SK-N-SH (cell line): Measurements from ENCODE around the gene PRCC. TPM values are rescaled to one million over a fixed set of nuclear protein-coding genes. Genes with fewer than 3 reads are reported as not detected.

ENCODE experiments used
- FOSL2 ChIP-seq: IDR thresholded peaks from 2 replicates; pipeline ENCODE4 v1.4.0; 2012; ENCODE audit warnings: low read depth, mild to moderate bottlenecking, moderate library complexity, borderline replicate concordance
- FOXJ3 ChIP-seq: sonication (generic); formaldehyde crosslinking; IDR thresholded peaks from 2 replicates; pipeline ENCODE4 v1.5.1; 2020; ENCODE audit warnings: mild to moderate bottlenecking, missing genetic modification reagents
- FOXM1 ChIP-seq: IDR thresholded peaks from 2 replicates; pipeline ENCODE4 v1.4.0; 2012; ENCODE audit warnings: low read depth, mild to moderate bottlenecking
- NFIC ChIP-seq: IDR thresholded peaks from 2 replicates; pipeline ENCODE4 v1.4.0; 2012; ENCODE audit warnings: borderline replicate concordance
- RXRA ChIP-seq: IDR thresholded peaks from 2 replicates; pipeline ENCODE4 v1.4.0; 2012; ENCODE audit warnings: low read depth, mild to moderate bottlenecking, borderline replicate concordance
- YY1 ChIP-seq: IDR thresholded peaks from 2 replicates; pipeline ENCODE4 v1.4.0; 2012; ENCODE audit warnings: low read depth, mild to moderate bottlenecking
- polyA plus RNA-seq, 3 experiments: library from polyadenylated mRNA; depleted of rRNA; stranded (reverse); fragments of >200 nt; gene quantifications; 2 replicates each; pipeline ENCODE4 v1.2.3, GENCODE V29; 2012
- TF ChIP-seq, protein P1 (sequence below): IDR thresholded peaks from 2 replicates; pipeline ENCODE4 v1.4.0; 2012; ENCODE audit warnings: low read depth, borderline replicate concordance
- TF ChIP-seq, protein P2 (sequence below): IDR thresholded peaks from 2 replicates; pipeline ENCODE4; 2012
- TF ChIP-seq, protein P3 (sequence below): fragments of 200-600 bp; sonication (generic); IDR thresholded peaks from 2 replicates; pipeline ENCODE4 v1.6.1; 2017; ENCODE audit warnings: antibody characterized with exemption, mild to moderate bottlenecking, moderate library complexity
- TF ChIP-seq, protein P4 (sequence below): IDR thresholded peaks from 2 replicates; pipeline ENCODE4 v1.4.0; 2012; ENCODE audit warnings: low read depth
- TF ChIP-seq, protein P5 (sequence below): IDR thresholded peaks from 2 replicates; pipeline ENCODE4 v1.6.1; 2012; ENCODE audit warnings: mild to moderate bottlenecking, low read depth, low read length, moderate library complexity

PRCC gene
- polyA plus RNA-seq, 1 of the 3 experiments (the other 2 are of a cell fraction): 39.2 TPM

DNA sequence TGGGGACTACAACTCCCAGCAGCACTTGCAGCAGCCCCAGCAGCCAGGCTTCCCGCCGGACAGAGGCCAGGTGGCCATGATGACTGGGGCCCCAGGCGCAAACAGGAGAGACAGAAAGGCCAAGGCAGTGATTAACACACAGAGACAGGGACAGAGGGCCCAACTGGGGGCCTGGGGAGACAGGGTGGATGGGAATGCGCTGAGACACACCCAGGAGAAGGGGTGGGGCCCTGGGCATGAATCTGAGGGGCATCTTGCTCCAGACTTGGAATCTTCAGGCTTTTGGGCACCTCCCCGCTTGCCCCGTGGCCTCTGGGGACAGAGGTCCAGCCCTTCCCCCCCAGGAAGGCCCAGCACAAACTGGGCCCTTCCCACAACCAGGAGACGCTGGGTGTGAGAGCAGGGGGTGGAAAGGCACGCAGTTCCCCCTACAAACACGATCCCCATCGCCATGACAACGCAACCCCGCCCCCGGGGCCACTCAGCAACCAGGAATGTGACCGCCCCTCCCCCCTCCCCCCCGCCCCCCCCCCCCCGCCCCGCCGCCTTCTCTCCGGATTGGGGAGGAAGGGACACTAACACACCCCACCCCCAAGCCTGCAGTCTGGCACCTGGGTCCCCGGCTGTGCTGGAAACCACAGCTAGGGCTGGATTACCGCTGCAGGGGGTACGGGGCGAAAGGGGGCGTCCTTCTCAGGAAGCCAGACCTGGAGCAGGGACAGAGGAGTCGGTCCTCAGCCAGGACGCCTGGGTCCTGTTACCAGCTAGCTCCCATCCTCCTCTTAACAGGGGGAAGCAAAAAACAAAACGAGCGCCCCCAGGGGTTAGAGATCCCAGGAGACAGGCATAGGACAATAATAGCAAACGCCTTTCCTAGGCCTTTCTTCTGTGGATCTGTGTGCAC is 20.4 kb upstream of the PRCC start (continued):
- TF ChIP-seq FOXJ3 (CRISPR knock-in tag) (no peak), YY1 (peak; percentile 79), NFIC (no peak), FOXM1 (no peak), FOSL2 (peak; percentile 61), RXRA (no peak)
- TF ChIP-seq, protein P1, sequence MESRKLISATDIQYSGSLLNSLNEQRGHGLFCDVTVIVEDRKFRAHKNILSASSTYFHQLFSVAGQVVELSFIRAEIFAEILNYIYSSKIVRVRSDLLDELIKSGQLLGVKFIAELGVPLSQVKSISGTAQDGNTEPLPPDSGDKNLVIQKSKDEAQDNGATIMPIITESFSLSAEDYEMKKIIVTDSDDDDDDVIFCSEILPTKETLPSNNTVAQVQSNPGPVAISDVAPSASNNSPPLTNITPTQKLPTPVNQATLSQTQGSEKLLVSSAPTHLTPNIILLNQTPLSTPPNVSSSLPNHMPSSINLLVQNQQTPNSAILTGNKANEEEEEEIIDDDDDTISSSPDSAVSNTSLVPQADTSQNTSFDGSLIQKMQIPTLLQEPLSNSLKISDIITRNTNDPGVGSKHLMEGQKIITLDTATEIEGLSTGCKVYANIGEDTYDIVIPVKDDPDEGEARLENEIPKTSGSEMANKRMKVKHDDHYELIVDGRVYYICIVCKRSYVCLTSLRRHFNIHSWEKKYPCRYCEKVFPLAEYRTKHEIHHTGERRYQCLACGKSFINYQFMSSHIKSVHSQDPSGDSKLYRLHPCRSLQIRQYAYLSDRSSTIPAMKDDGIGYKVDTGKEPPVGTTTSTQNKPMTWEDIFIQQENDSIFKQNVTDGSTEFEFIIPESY: no peak
- TF ChIP-seq, protein P2, sequence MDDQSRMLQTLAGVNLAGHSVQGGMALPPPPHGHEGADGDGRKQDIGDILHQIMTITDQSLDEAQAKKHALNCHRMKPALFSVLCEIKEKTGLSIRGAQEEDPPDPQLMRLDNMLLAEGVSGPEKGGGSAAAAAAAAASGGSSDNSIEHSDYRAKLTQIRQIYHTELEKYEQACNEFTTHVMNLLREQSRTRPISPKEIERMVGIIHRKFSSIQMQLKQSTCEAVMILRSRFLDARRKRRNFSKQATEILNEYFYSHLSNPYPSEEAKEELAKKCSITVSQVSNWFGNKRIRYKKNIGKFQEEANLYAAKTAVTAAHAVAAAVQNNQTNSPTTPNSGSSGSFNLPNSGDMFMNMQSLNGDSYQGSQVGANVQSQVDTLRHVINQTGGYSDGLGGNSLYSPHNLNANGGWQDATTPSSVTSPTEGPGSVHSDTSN: no peak; the same call in 1 of the 2 replicates
- TF ChIP-seq, protein P3, sequence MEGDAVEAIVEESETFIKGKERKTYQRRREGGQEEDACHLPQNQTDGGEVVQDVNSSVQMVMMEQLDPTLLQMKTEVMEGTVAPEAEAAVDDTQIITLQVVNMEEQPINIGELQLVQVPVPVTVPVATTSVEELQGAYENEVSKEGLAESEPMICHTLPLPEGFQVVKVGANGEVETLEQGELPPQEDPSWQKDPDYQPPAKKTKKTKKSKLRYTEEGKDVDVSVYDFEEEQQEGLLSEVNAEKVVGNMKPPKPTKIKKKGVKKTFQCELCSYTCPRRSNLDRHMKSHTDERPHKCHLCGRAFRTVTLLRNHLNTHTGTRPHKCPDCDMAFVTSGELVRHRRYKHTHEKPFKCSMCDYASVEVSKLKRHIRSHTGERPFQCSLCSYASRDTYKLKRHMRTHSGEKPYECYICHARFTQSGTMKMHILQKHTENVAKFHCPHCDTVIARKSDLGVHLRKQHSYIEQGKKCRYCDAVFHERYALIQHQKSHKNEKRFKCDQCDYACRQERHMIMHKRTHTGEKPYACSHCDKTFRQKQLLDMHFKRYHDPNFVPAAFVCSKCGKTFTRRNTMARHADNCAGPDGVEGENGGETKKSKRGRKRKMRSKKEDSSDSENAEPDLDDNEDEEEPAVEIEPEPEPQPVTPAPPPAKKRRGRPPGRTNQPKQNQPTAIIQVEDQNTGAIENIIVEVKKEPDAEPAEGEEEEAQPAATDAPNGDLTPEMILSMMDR: peak; percentile 46
- TF ChIP-seq, protein P4, sequence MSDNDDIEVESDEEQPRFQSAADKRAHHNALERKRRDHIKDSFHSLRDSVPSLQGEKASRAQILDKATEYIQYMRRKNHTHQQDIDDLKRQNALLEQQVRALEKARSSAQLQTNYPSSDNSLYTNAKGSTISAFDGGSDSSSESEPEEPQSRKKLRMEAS: peak; percentile 80
- TF ChIP-seq, protein P5, sequence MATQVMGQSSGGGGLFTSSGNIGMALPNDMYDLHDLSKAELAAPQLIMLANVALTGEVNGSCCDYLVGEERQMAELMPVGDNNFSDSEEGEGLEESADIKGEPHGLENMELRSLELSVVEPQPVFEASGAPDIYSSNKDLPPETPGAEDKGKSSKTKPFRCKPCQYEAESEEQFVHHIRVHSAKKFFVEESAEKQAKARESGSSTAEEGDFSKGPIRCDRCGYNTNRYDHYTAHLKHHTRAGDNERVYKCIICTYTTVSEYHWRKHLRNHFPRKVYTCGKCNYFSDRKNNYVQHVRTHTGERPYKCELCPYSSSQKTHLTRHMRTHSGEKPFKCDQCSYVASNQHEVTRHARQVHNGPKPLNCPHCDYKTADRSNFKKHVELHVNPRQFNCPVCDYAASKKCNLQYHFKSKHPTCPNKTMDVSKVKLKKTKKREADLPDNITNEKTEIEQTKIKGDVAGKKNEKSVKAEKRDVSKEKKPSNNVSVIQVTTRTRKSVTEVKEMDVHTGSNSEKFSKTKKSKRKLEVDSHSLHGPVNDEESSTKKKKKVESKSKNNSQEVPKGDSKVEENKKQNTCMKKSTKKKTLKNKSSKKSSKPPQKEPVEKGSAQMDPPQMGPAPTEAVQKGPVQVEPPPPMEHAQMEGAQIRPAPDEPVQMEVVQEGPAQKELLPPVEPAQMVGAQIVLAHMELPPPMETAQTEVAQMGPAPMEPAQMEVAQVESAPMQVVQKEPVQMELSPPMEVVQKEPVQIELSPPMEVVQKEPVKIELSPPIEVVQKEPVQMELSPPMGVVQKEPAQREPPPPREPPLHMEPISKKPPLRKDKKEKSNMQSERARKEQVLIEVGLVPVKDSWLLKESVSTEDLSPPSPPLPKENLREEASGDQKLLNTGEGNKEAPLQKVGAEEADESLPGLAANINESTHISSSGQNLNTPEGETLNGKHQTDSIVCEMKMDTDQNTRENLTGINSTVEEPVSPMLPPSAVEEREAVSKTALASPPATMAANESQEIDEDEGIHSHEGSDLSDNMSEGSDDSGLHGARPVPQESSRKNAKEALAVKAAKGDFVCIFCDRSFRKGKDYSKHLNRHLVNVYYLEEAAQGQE: peak; percentile 33; the same call in 1 of the 2 replicates
- TF ChIP-seq, all 33 proteins: peak for 15
